PC-9 (cell line): ENCODE results near the gene CCDC33.

ENCODE experiments used
- EZH2 ChIP-seq: fragments of 200-600 bp; sonication (generic); IDR thresholded peaks from 2 replicates; pipeline ENCODE4 v1.8.0; 2017; ENCODE audit warnings: antibody characterized with exemption, low read depth
- TF ChIP-seq, protein P1 (sequence below): fragments of 200-600 bp; sonication (generic); conservative IDR thresholded peaks from 2 replicates; pipeline ENCODE4 v1.6.1; 2017; ENCODE audit warnings: mixed run types, antibody characterized with exemption, mild to moderate bottlenecking, moderate library complexity

GRCh38 chr15:74283368-74283767, 47.2 kb downstream of the CCDC33 start:
- TF ChIP-seq EZH2, result no peak
- TF ChIP-seq, protein P1, sequence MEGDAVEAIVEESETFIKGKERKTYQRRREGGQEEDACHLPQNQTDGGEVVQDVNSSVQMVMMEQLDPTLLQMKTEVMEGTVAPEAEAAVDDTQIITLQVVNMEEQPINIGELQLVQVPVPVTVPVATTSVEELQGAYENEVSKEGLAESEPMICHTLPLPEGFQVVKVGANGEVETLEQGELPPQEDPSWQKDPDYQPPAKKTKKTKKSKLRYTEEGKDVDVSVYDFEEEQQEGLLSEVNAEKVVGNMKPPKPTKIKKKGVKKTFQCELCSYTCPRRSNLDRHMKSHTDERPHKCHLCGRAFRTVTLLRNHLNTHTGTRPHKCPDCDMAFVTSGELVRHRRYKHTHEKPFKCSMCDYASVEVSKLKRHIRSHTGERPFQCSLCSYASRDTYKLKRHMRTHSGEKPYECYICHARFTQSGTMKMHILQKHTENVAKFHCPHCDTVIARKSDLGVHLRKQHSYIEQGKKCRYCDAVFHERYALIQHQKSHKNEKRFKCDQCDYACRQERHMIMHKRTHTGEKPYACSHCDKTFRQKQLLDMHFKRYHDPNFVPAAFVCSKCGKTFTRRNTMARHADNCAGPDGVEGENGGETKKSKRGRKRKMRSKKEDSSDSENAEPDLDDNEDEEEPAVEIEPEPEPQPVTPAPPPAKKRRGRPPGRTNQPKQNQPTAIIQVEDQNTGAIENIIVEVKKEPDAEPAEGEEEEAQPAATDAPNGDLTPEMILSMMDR, result no peak
